ENCODE measurements around the gene RSAD2. TPM values are rescaled to one million over a fixed set of nuclear protein-coding genes. Genes with fewer than 3 reads are reported as not detected.

RSAD2 gene
- total RNA-seq, 2 donors from 2014 or later: 0.72 to 4.7 TPM

GRCh38 chr2:6906165-6906741 lies 28.7 kb downstream of the RSAD2 start:
- no peak for TF ChIP-seq CTCF (IDR thresholded peaks at IDR 0.05)
- no peaks in the 10 kb centered on the region for H3K9me3 ChIP-seq
- H3K9ac ChIP-seq (ENCODE audit: low read depth in 2 of 2, low read length in 2 of 2): no peak overlapping the region
- H3K4me3 ChIP-seq: no peak overlapping the region
- no peak overlapping the region for H3K27ac ChIP-seq
- no peak for DNase-seq
- no peaks in the 10 kb centered on the region for H3K36me3 ChIP-seq
- no peaks in the 10 kb centered on the region for H3K27me3 ChIP-seq
- no peaks in the 10 kb centered on the region for H3K4me1 ChIP-seq
- intact Hi-C loops (cut with DNase I): no loop called here

- H3K27ac ChIP-seq: no peak overlapping the region
- H3K9me3 ChIP-seq: no peaks in the 10 kb centered on the region
- no peaks in the 10 kb centered on the region for H3K4me1 ChIP-seq
- DNase-seq: no peak
- H3K27me3 ChIP-seq: no peaks in the 10 kb centered on the region
- no peak for TF ChIP-seq CTCF (IDR thresholded peaks at IDR 0.05)
- H3K36me3 ChIP-seq: no peaks in the 10 kb centered on the region
- intact Hi-C loops (cut with DNase I): no loop called here
- no peak overlapping the region for H3K4me3 ChIP-seq
- no peak overlapping the region for H3K9ac ChIP-seq (ENCODE audit: low read depth in 2 of 2, low read length in 2 of 2)
Measured at GRCh38 chr2:6908291-6908690, 30.7 kb downstream of the RSAD2 start.

- no peaks in the 10 kb centered on the region for H3K9me3 ChIP-seq
- no peak overlapping the region for H3K27ac ChIP-seq
- intact Hi-C loops (cut with DNase I): loop anchor here (5.0 kb wide), 1 partner anchor 118 kb away; no protein-coding TSS in a partner anchor
- H3K4me3 ChIP-seq: no peak overlapping the region
- H3K9ac ChIP-seq (ENCODE audit: low read depth in 2 of 2, low read length in 2 of 2): no peak overlapping the region
- H3K36me3 ChIP-seq: no peaks in the 10 kb centered on the region
- DNase-seq: no peak
- no peaks in the 10 kb centered on the region for H3K27me3 ChIP-seq
- H3K4me1 ChIP-seq: no peaks in the 10 kb centered on the region
- TF ChIP-seq CTCF (IDR thresholded peaks at IDR 0.05): no peak
Measured at GRCh38 chr2:6909431-6910385, 32.1 kb downstream of the RSAD2 start.

- Histone ChIP-seq H3K4me3 (no peak overlapping the region), H3K9me3 (no peaks in the 10 kb centered on the region), H3K27ac (no peak overlapping the region), H3K4me1 (no peaks in the 10 kb centered on the region), H3K36me3 (no peaks in the 10 kb centered on the region), H3K27me3 (no peaks in the 10 kb centered on the region), H3K9ac (ENCODE audit: low read depth in 2 of 2, low read length in 2 of 2) (no peak overlapping the region)
- TF ChIP-seq CTCF (IDR thresholded peaks at IDR 0.05): no peak
- intact Hi-C loops (cut with DNase I): loop anchor here (5.0 kb wide), 1 partner anchor 116 kb away; no protein-coding TSS in a partner anchor
- no peak for DNase-seq
Measured at GRCh38 chr2:6911721-6912120, 34.1 kb downstream of the RSAD2 start.

GRCh38 chr2:6913415-6914157 lies 36.0 kb downstream of the RSAD2 start:
- TF ChIP-seq CTCF (IDR thresholded peaks at IDR 0.05): no peak
- no peaks in the 10 kb centered on the region for H3K36me3 ChIP-seq
- H3K4me3 ChIP-seq: no peak overlapping the region
- DNase-seq: no peak
- H3K9ac ChIP-seq (ENCODE audit: low read depth in 2 of 2, low read length in 2 of 2): no peak overlapping the region
- H3K27me3 ChIP-seq: no peaks in the 10 kb centered on the region
- H3K4me1 ChIP-seq: no peaks in the 10 kb centered on the region
- no peak overlapping the region for H3K27ac ChIP-seq
- intact Hi-C loops (cut with DNase I): loop anchor here (5.0 kb wide), 1 partner anchor 114 kb away; no protein-coding TSS in a partner anchor
- no peaks in the 10 kb centered on the region for H3K9me3 ChIP-seq

All from colonic mucosa (tissue), 4 donors.